ENCODE measurements around the gene FAM89A. TPM values are rescaled to one million over a fixed set of nuclear protein-coding genes. Genes with fewer than 3 reads are reported as not detected.

Gene FAM89A
- polyA plus RNA-seq, 1 of the 3 experiments (the other 2 are of a cell fraction): 2.7 TPM

GRCh38 chr1:231027136-231027925 is 12.7 kb downstream of the FAM89A start:
- Histone ChIP-seq H3K9me3 (no peaks in the 10 kb centered on the region), H2AFZ (ENCODE audit: low read depth) (no peak overlapping the region), H3F3A (replicated peaks; ENCODE audit: insufficient read depth) (no peaks in the 10 kb centered on the region), H3K9me2 (no peaks in the 10 kb centered on the region), H3K4me1 (ENCODE audit: control insufficient read depth in 1 of 2, insufficient read depth in 2 of 2, low read depth in 1 of 2, low read length in 1 of 2) (peaks cover 0 to 3% of the 10 kb centered on the region in 2 experiments; a peak in 1 of 4 replicates), H3K27ac (ENCODE audit: low read depth in 2 of 2, low read length in 1 of 2) (no peak overlapping the region), H3K79me2 (ENCODE audit: insufficient read depth) (no peaks in the 10 kb centered on the region), H3K4me2 (no peak overlapping the region), H3K9ac (no peak overlapping the region), H4K20me1 (ENCODE audit: insufficient read depth) (no peaks in the 10 kb centered on the region), H3K36me3 (replicated peaks in 1 of 2; ENCODE audit: control insufficient read depth in 1 of 2, insufficient read depth in 2 of 2, low read length in 1 of 2) (no peaks in the 10 kb centered on the region), H3K4me3 (ENCODE audit: low read depth in 2 of 2, low read length in 1 of 2) (no peak overlapping the region), H3K27me3 (ENCODE audit: insufficient read depth) (no peaks in the 10 kb centered on the region)
- CTCF ChIA-PET: no interaction called here
- TF ChIP-seq FOSL2 (IDR thresholded peaks at IDR 0.05; ENCODE audit: borderline replicate concordance, low read depth): no peak
- no peak for TF ChIP-seq CHD2 (IDR thresholded peaks at IDR 0.05; ENCODE audit: low read length, partially characterized antibody)
- TF ChIP-seq MXI1 (IDR thresholded peaks at IDR 0.05; ENCODE audit: low read depth, low read length): no peak
- no peak for DNase-seq
- 84% methylated on average over 21 of the region's 23 CpGs for whole genome bisulfite sequencing (ENCODE audit: low lambda C conversion rate)
- POLR2A ChIA-PET: no interaction called here

GRCh38 chr1:231026576-231026975 is 13.5 kb downstream of the FAM89A start:
- Histone ChIP-seq H3K9ac (no peak overlapping the region), H3K4me1 (ENCODE audit: control insufficient read depth in 1 of 2, insufficient read depth in 2 of 2, low read depth in 1 of 2, low read length in 1 of 2) (peaks cover 0 to 3% of the 10 kb centered on the region in 2 experiments; a peak in 1 of 4 replicates), H3K4me2 (no peak overlapping the region), H3K79me2 (ENCODE audit: insufficient read depth) (no peaks in the 10 kb centered on the region), H3F3A (replicated peaks; ENCODE audit: insufficient read depth) (no peaks in the 10 kb centered on the region), H3K9me3 (no peaks in the 10 kb centered on the region), H3K27ac (ENCODE audit: low read depth in 2 of 2, low read length in 1 of 2) (no peak overlapping the region), H3K36me3 (replicated peaks in 1 of 2; ENCODE audit: control insufficient read depth in 1 of 2, insufficient read depth in 2 of 2, low read length in 1 of 2) (no peaks in the 10 kb centered on the region), H4K20me1 (ENCODE audit: insufficient read depth) (no peaks in the 10 kb centered on the region), H3K27me3 (ENCODE audit: insufficient read depth) (no peaks in the 10 kb centered on the region), H2AFZ (ENCODE audit: low read depth) (no peak overlapping the region), H3K4me3 (ENCODE audit: low read depth in 2 of 2, low read length in 1 of 2) (no peak overlapping the region), H3K9me2 (no peaks in the 10 kb centered on the region)
- ChIA-PET CTCF (no interaction called here), POLR2A (no interaction called here)
- TF ChIP-seq EP300 (IDR thresholded peaks at IDR 0.05; ENCODE audit: borderline replicate concordance in 1 of 2, low read depth in 1 of 2, low read length in 1 of 2) (no peak), RAD21 (IDR thresholded peaks at IDR 0.05; ENCODE audit: low read length) (no peak)
- no peak for DNase-seq
- 75% methylated on average over 6 of the region's 6 CpGs for WGBS (ENCODE audit: low lambda C conversion rate)

- Histone ChIP-seq H3K9ac (no peak overlapping the region), H3K4me1 (ENCODE audit: control insufficient read depth in 1 of 2, insufficient read depth in 2 of 2, low read depth in 1 of 2, low read length in 1 of 2) (no peaks in the 10 kb centered on the region), H3K79me2 (ENCODE audit: insufficient read depth) (no peaks in the 10 kb centered on the region), H3K4me2 (no peak overlapping the region), H3K27ac (ENCODE audit: low read depth in 2 of 2, low read length in 1 of 2) (no peak overlapping the region), H3K27me3 (ENCODE audit: insufficient read depth) (no peaks in the 10 kb centered on the region), H3K4me3 (ENCODE audit: low read depth in 2 of 2, low read length in 1 of 2) (no peak overlapping the region), H4K20me1 (ENCODE audit: insufficient read depth) (no peaks in the 10 kb centered on the region), H3K9me3 (no peaks in the 10 kb centered on the region), H3K9me2 (no peaks in the 10 kb centered on the region), H2AFZ (ENCODE audit: low read depth) (no peak overlapping the region), H3K36me3 (replicated peaks in 1 of 2; ENCODE audit: control insufficient read depth in 1 of 2, insufficient read depth in 2 of 2, low read length in 1 of 2) (no peaks in the 10 kb centered on the region), H3F3A (replicated peaks; ENCODE audit: insufficient read depth) (no peaks in the 10 kb centered on the region)
- CTCF ChIA-PET: no interaction called here
- WGBS (ENCODE audit: low lambda C conversion rate): 85% methylated on average over 8 of the region's 9 CpGs
- no peak for DNase-seq
- POLR2A ChIA-PET: no interaction called here
- TF ChIP-seq SMC3 (IDR thresholded peaks at IDR 0.05; ENCODE audit: low read depth, low read length): no peak
- no peak for TF ChIP-seq JUND (IDR thresholded peaks at IDR 0.05)
- TF ChIP-seq CTCF (IDR thresholded peaks at IDR 0.05): no peak
- TF ChIP-seq CHD2 (IDR thresholded peaks at IDR 0.05; ENCODE audit: low read length, partially characterized antibody): no peak
- TF ChIP-seq FOXJ3 (CRISPR knock-in tag; IDR thresholded peaks at IDR 0.05): no peak
- no peak for TF ChIP-seq NFIC (IDR thresholded peaks at IDR 0.05; ENCODE audit: borderline replicate concordance)
- no peak for TF ChIP-seq RAD21 (IDR thresholded peaks at IDR 0.05; ENCODE audit: low read length)
- TF ChIP-seq PBX3 (IDR thresholded peaks at IDR 0.05): no peak
- TF ChIP-seq EZH2phosphoT487 (IDR thresholded peaks at IDR 0.05; ENCODE audit: borderline replicate concordance, low read depth): no peak
- TF ChIP-seq USF1 (IDR thresholded peaks at IDR 0.05; ENCODE audit: borderline replicate concordance, low read depth): no peak
- no peak for TF ChIP-seq RXRA (IDR thresholded peaks at IDR 0.05; ENCODE audit: borderline replicate concordance, low read depth)
- no peak for TF ChIP-seq EP300 (IDR thresholded peaks at IDR 0.05; ENCODE audit: borderline replicate concordance in 1 of 2, low read depth in 1 of 2, low read length in 1 of 2)
- no peak for TF ChIP-seq GABPA (IDR thresholded peaks at IDR 0.05; ENCODE audit: low read depth)
- no peak for TF ChIP-seq YY1 (IDR thresholded peaks at IDR 0.05; ENCODE audit: low read depth)
- no peak for TF ChIP-seq MAX (IDR thresholded peaks at IDR 0.05; ENCODE audit: low read depth)
Measured at GRCh38 chr1:231023150-231023549, 16.9 kb downstream of the FAM89A start.
